RWPE1 (cell line): Measurements from ENCODE around the gene GABRB2.

Source experiments
- CTCF ChIA-PET: fragments of 350-600 bp; sonication (Branson Sonifier 250); formaldehyde crosslinking; extraction: SDS; loops from one replicate; lab custom pipeline; 2021; lab: Yijun Ruan, JAX
- POLR2A ChIA-PET: fragments of 400-600 bp; formaldehyde crosslinking; extraction: SDS; loops from one replicate; lab custom pipeline; 2020; ENCODE audit warnings: antibody characterized with exemption; ENCODE audit not compliant: low non-redundant PET; lab: Yijun Ruan, JAX
- DNase-seq: peaks from one replicate; pipeline ENCODE4 v3.0.0; 2012; ENCODE audit warnings: low spot score
- H3K27ac ChIP-seq: fragments of 450-650 bp; 2 replicates; pipeline ENCODE4 v1.5.1; 2017
- CTCF ChIP-seq: fragments of 450-650 bp; conservative IDR thresholded peaks from 2 replicates; pipeline ENCODE4 v1.5.1; 2017; ENCODE audit warnings: low read depth, mild to moderate bottlenecking

GABRB2 gene

GRCh38 chr5:161271816-161272215 is 274.7 kb downstream of the GABRB2 start:
- no peak for DNase-seq
- ChIA-PET POLR2A (no interaction called here), CTCF (no interaction called here)
- no peak for TF ChIP-seq CTCF
- H3K27ac ChIP-seq: no peak overlapping the region

- DNase-seq: no peak
- ChIA-PET CTCF (interaction anchor here (0.5 kb wide), 1 partner anchor 694 kb away, joined by 3 read pairs; no protein-coding TSS in a partner anchor), POLR2A (no interaction called here)
- TF ChIP-seq CTCF: no peak
- no peak overlapping the region for H3K27ac ChIP-seq
Observed at GRCh38 chr5:161269125-161269524, 277.4 kb downstream of the GABRB2 start.

- TF ChIP-seq CTCF: no peak
- POLR2A ChIA-PET: no interaction called here
- CTCF ChIA-PET: interaction anchor here (0.6 to 0.7 kb wide), 2 partner anchors 232 to 371 kb away, joined by 4 read pairs; no protein-coding TSS in a partner anchor
- no peak for DNase-seq
- H3K27ac ChIP-seq: no peak overlapping the region
Observed at GRCh38 chr5:161266954-161267353, 279.6 kb downstream of the GABRB2 start.

GRCh38 chr5:161265006-161265405 is 281.5 kb downstream of the GABRB2 start:
- DNase-seq: no peak
- no peak for TF ChIP-seq CTCF
- ChIA-PET CTCF (no interaction called here), POLR2A (no interaction called here)
- no peak overlapping the region for H3K27ac ChIP-seq

GRCh38 chr5:161263191-161263590 is 283.3 kb downstream of the GABRB2 start:
- POLR2A ChIA-PET: no interaction called here
- no peak overlapping the region for H3K27ac ChIP-seq

GRCh38 chr5:161261668-161262323 is 284.7 kb downstream of the GABRB2 start:
- H3K27ac ChIP-seq: no peak overlapping the region
- DNase-seq: no peak
- TF ChIP-seq CTCF: no peak
- ChIA-PET CTCF (no interaction called here), POLR2A (no interaction called here)

More at GRCh38 chr5:161263191-161263590, 283.3 kb downstream of the GABRB2 start:
- DNase-seq: no peak
- TF ChIP-seq CTCF: no peak
- CTCF ChIA-PET: interaction anchor here (0.5 kb wide), 1 partner anchor 664 kb away, joined by 4 read pairs; no protein-coding TSS in a partner anchor
